Breast epithelium (tissue), 3 donors: ENCODE measurements around the gene BNIP3.

ENCODE experiments used
- POLR2A ChIP-seq: fragments of 450-650 bp; IDR thresholded peaks from one replicate; pipeline ENCODE4 v1.6.1; 2016; ENCODE audit warnings: antibody characterized with exemption, mild to moderate bottlenecking, moderate library complexity
- POLR2AphosphoS5 ChIP-seq, 3 donors: sonication (generic); formaldehyde crosslinking; IDR thresholded peaks; one replicate each; pipeline ENCODE4 v1.6.1; 2017; ENCODE audit warnings: antibody characterized with exemption in 3 of 3
- TF ChIP-seq, protein P1 (sequence below), 3 donors: fragments of 450-650 bp; IDR thresholded peaks; one replicate each; pipeline ENCODE4 v1.5.1; 2016 to 2017; ENCODE audit warnings: antibody characterized with exemption in 3 of 3, mild to moderate bottlenecking in 3 of 3, moderate library complexity in 3 of 3

DNA sequence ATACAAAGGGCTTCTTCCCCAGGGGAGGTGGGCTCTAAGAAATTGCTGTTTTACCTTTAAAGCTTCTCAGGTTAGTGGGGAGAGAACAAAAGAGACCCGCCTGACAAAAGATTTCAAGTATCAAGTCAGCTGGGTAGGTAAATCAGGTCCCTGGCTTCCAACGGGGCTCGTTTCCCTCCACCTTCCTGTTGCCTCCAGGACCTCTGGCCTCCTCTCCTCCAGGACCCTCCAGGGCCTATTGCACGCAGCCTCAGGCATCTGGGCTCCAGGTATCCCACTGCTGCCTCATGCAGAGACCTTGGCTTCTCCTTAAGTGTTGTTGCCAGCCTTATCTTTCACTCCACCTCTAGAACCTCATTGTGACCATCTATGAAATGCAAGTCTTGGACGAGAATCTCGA, 2.9 kb downstream of the BNIP3 start:
- TF ChIP-seq POLR2A (no peak), POLR2AphosphoS5 (IDR thresholded peaks at IDR 0.05) (no peak)
- TF ChIP-seq, protein P1, sequence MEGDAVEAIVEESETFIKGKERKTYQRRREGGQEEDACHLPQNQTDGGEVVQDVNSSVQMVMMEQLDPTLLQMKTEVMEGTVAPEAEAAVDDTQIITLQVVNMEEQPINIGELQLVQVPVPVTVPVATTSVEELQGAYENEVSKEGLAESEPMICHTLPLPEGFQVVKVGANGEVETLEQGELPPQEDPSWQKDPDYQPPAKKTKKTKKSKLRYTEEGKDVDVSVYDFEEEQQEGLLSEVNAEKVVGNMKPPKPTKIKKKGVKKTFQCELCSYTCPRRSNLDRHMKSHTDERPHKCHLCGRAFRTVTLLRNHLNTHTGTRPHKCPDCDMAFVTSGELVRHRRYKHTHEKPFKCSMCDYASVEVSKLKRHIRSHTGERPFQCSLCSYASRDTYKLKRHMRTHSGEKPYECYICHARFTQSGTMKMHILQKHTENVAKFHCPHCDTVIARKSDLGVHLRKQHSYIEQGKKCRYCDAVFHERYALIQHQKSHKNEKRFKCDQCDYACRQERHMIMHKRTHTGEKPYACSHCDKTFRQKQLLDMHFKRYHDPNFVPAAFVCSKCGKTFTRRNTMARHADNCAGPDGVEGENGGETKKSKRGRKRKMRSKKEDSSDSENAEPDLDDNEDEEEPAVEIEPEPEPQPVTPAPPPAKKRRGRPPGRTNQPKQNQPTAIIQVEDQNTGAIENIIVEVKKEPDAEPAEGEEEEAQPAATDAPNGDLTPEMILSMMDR (IDR thresholded peaks at IDR 0.05) = no peak
